Measurements from ENCODE around the gene HOXC9. TPM values are rescaled to one million over a fixed set of nuclear protein-coding genes. Genes with fewer than 3 reads are reported as not detected.
A peak's percentile ranks its signal among the peaks of the same experiment; 100 is the strongest.

Gene HOXC9
- total RNA-seq, 1 experiment from 2014 or later, result 21.1 TPM

- TF ChIP-seq CTCF (conservative IDR thresholded peaks at IDR 0.05; ENCODE audit: low read depth, low read length), result no peak
- TF ChIP-seq EZH2 (IDR thresholded peaks at IDR 0.05; ENCODE audit: borderline replicate concordance, low read depth, low read length, poor library complexity, severe bottlenecking), result no peak
- BruUV-seq (replicated peaks), result no TSS peak
- H3K27ac ChIP-seq (ENCODE audit: low read depth, low read length, poor library complexity, severe bottlenecking), result peak overlapping the region; percentile 98
- H3K27me3 ChIP-seq (replicated peaks; ENCODE audit: insufficient read depth, low read depth, low read length, poor library complexity), result no peaks in the 10 kb centered on the region
- no peaks in the 10 kb centered on the region for H3K9me3 ChIP-seq (ENCODE audit: low read depth, low read length, poor library complexity, severe bottlenecking)
- ChIA-PET CTCF (interaction anchor here (1.1 kb wide), 1 partner anchor 213 kb away, joined by 3 read pairs; no protein-coding TSS in a partner anchor), POLR2A (ENCODE audit: low non-redundant PET) (interaction anchor here (0.8 kb wide), 1 partner anchor 20 kb away, joined by 3 read pairs; no protein-coding TSS in a partner anchor)
- no peak for DNase-seq (ENCODE audit: low spot score)
- no peaks in the 10 kb centered on the region for H3K36me3 ChIP-seq (ENCODE audit: insufficient read depth, low read length, poor library complexity, severe bottlenecking)
- peaks cover 86% of the 10 kb centered on the region for H3K4me1 ChIP-seq (ENCODE audit: insufficient read depth, low read length, poor library complexity, severe bottlenecking)
- peak overlapping the region; percentile 70 for H3K4me3 ChIP-seq (ENCODE audit: low read depth, low read length, poor library complexity, severe bottlenecking)
- intact Hi-C loops (cut with micrococcal nuclease; ENCODE audit: unreplicated experiment), result no loop called here
These were observed 5.5 kb upstream of the HOXC9 start for GRCh38 chr12:53994264-53995001.

- Histone ChIP-seq H3K36me3 (ENCODE audit: insufficient read depth, low read length, poor library complexity, severe bottlenecking) (no peaks in the 10 kb centered on the region), H3K4me1 (ENCODE audit: insufficient read depth, low read length, poor library complexity, severe bottlenecking) (peaks cover 81% of the 10 kb centered on the region), H3K27me3 (replicated peaks; ENCODE audit: insufficient read depth, low read depth, low read length, poor library complexity) (no peaks in the 10 kb centered on the region), H3K27ac (ENCODE audit: low read depth, low read length, poor library complexity, severe bottlenecking) (peak overlapping the region; percentile 98), H3K4me3 (ENCODE audit: low read depth, low read length, poor library complexity, severe bottlenecking) (peak overlapping the region; percentile 70), H3K9me3 (ENCODE audit: low read depth, low read length, poor library complexity, severe bottlenecking) (no peaks in the 10 kb centered on the region)
- TSS peak; percentile 49 for BruUV-seq (replicated peaks)
- no peak for DNase-seq (ENCODE audit: low spot score)
- CTCF ChIA-PET, result interaction anchor here (1.1 to 1.5 kb wide), 2 partner anchors 10 to 213 kb away, joined by 3 to 8 read pairs; partner anchors contain the start of gene HOXC10
- no peak for TF ChIP-seq EZH2 (IDR thresholded peaks at IDR 0.05; ENCODE audit: borderline replicate concordance, low read depth, low read length, poor library complexity, severe bottlenecking)
- no peak for TF ChIP-seq CTCF (conservative IDR thresholded peaks at IDR 0.05; ENCODE audit: low read depth, low read length)
- POLR2A ChIA-PET (ENCODE audit: low non-redundant PET), result no interaction called here
- intact Hi-C loops (cut with micrococcal nuclease; ENCODE audit: unreplicated experiment), result no loop called here
These were observed 5.0 kb upstream of the HOXC9 start for GRCh38 chr12:53995002-53995377.

GRCh38 chr12:53995378-53996239 is 4.4 kb upstream of the HOXC9 start:
- TF ChIP-seq EZH2 (IDR thresholded peaks at IDR 0.05; ENCODE audit: borderline replicate concordance, low read depth, low read length, poor library complexity, severe bottlenecking) (no peak), CTCF (conservative IDR thresholded peaks at IDR 0.05; ENCODE audit: low read depth, low read length) (no peak)
- Histone ChIP-seq H3K4me3 (ENCODE audit: low read depth, low read length, poor library complexity, severe bottlenecking) (peak overlapping the region; percentile 70), H3K27ac (ENCODE audit: low read depth, low read length, poor library complexity, severe bottlenecking) (peak overlapping the region; percentile 98), H3K4me1 (ENCODE audit: insufficient read depth, low read length, poor library complexity, severe bottlenecking) (peaks cover 75% of the 10 kb centered on the region), H3K36me3 (ENCODE audit: insufficient read depth, low read length, poor library complexity, severe bottlenecking) (no peaks in the 10 kb centered on the region), H3K27me3 (replicated peaks; ENCODE audit: insufficient read depth, low read depth, low read length, poor library complexity) (no peaks in the 10 kb centered on the region), H3K9me3 (ENCODE audit: low read depth, low read length, poor library complexity, severe bottlenecking) (no peaks in the 10 kb centered on the region)
- intact Hi-C loops (cut with micrococcal nuclease; ENCODE audit: unreplicated experiment), result no loop called here
- DNase-seq (ENCODE audit: low spot score), result peak; percentile 82
- CTCF ChIA-PET, result interaction anchor here (0.6 to 1.9 kb wide), 5 partner anchors 10 to 212 kb away, joined by 3 to 12 read pairs (median 5); partner anchors contain the start of gene HOXC10
- no TSS peak for BruUV-seq (replicated peaks)
- POLR2A ChIA-PET (ENCODE audit: low non-redundant PET), result no interaction called here
